Gastrocnemius medialis (tissue), 4 donors: ENCODE measurements around the gene WDFY4. TPM values are rescaled to one million over a fixed set of nuclear protein-coding genes. Genes with fewer than 3 reads are reported as not detected.

Source experiments
- ATAC-seq, 2 donors: fragments of 150-250 bp; one replicate each; pipeline ENCODE4 v1.9.1; 2016
- DNase-seq, 2 donors: peaks; one replicate each; pipeline ENCODE4 v3.0.0-alpha.2; 2019
- H3K27ac ChIP-seq, 4 donors: fragments of 200-600 bp; sonication (generic); 1 replicate in 1 of 4; 2 replicates in 3 of 4; pipeline ENCODE4 v1.5.1; 2016 to 2018; ENCODE audit warnings: mild to moderate bottlenecking in 2 of 4, moderate library complexity in 1 of 4
- H3K27me3 ChIP-seq, 3 donors: fragments of 200-600 bp; sonication (generic) in 2 of 3; 1 replicate in 1 of 3; 2 replicates in 2 of 3; pipeline versions ENCODE4 v1.5.1 to v1.6.0; 2016 to 2019; ENCODE audit warnings: mild to moderate bottlenecking in 1 of 3, moderate library complexity in 1 of 3
- H3K36me3 ChIP-seq, 2 donors: fragments of 200-600 bp; sonication (generic) in 1 of 2; one replicate each; pipeline ENCODE4 v1.5.1; 2017 to 2018
- H3K4me1 ChIP-seq, 2 donors: fragments of 200-600 bp; sonication (generic) in 1 of 2; one replicate each; pipeline ENCODE4 v1.5.1; 2016 to 2017; ENCODE audit warnings: mild to moderate bottlenecking in 2 of 2
- H3K4me3 ChIP-seq, 4 donors: fragments of 200-600 bp; sonication (generic) in 3 of 4; 1 replicate in 1 of 4; 2 replicates in 3 of 4; pipeline ENCODE4 v1.5.1; 2016 to 2019; ENCODE audit warnings: mild to moderate bottlenecking in 2 of 4
- H3K9me3 ChIP-seq, 3 donors: fragments of 200-600 bp; sonication (generic) in 2 of 3; 1 replicate in 1 of 3; 2 replicates in 2 of 3; pipeline ENCODE4 v1.5.1; 2016 to 2019
- POLR2A ChIP-seq, 2 donors: fragments of 450-650 bp; IDR thresholded peaks; one replicate each; pipeline ENCODE4 v1.6.1; 2017; ENCODE audit warnings: antibody characterized with exemption in 2 of 2, mild to moderate bottlenecking in 2 of 2, moderate library complexity in 2 of 2
- in situ Hi-C, 4 donors: fragments of 200-750 bp; cut with MboI; loops; one replicate each; pipeline versions ENCODE4 v1.15.0 to v1.8.0; 2017; ENCODE audit warnings: low sequenced_read_pairs in 4 of 4
- intact Hi-C: fragments of 100-400 bp; cut with DNase I; formaldehyde crosslinking; loops from one replicate; pipeline ENCODE4 v1.15.1; 2023; ENCODE audit warnings: low total_unique reads
- total RNA-seq, 4 donors: library from RNA; depleted of rRNA; stranded (reverse); fragments of >200 nt; gene quantifications; one replicate each; pipeline versions ENCODE4 v1.1.0 to v1.2.3, GENCODE V29; 2016
- TF ChIP-seq, protein P1 (sequence below), 5 experiments: fragments of 450-650 bp in 3 of 5; fragments of 200-600 bp in 2 of 5; sonication (generic) in 2 of 5; IDR thresholded peaks in 4 of 5; conservative IDR thresholded peaks in 1 of 5; 1 replicate in 4 of 5; 2 replicates in 1 of 5; pipeline ENCODE4 v1.5.1; 2016 to 2019; ENCODE audit warnings: antibody characterized with exemption in 5 of 5, mild to moderate bottlenecking in 3 of 5, moderate library complexity in 3 of 5

WDFY4 gene
- total RNA-seq, 4 donors from 2014 or later = 0.29 to 0.94 (median 0.59) TPM

DNA sequence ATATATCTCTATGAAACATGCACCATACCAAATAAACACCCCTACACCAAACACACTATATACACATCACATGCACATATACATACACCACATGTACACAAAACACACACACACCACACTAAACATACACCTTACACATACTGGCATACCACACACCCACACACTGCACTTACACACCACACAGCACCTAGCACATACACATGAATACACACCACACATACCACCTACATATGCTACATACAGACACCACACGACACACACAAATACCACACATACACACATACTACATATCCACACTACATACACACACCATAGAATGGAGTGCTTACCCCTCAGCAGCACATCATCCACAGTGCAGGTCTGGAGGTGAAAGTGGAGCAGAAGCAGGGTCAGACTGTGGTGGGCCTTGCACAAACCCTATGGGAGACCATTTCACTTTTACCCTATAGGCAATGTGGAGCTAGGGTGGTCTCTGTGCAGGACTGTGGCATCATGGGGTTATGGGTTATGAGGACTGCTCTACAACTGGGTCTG, 64.6 kb downstream of the WDFY4 start:
- ATAC-seq (no peak), DNase-seq (no peak)
- Histone ChIP-seq H3K4me1 (no peaks in the 10 kb centered on the region), H3K4me3 (no peak overlapping the region), H3K36me3 (no peaks in the 10 kb centered on the region), H3K27ac (no peak overlapping the region), H3K9me3 (no peaks in the 10 kb centered on the region), H3K27me3 (no peaks in the 10 kb centered on the region)
- TF ChIP-seq, protein P1, sequence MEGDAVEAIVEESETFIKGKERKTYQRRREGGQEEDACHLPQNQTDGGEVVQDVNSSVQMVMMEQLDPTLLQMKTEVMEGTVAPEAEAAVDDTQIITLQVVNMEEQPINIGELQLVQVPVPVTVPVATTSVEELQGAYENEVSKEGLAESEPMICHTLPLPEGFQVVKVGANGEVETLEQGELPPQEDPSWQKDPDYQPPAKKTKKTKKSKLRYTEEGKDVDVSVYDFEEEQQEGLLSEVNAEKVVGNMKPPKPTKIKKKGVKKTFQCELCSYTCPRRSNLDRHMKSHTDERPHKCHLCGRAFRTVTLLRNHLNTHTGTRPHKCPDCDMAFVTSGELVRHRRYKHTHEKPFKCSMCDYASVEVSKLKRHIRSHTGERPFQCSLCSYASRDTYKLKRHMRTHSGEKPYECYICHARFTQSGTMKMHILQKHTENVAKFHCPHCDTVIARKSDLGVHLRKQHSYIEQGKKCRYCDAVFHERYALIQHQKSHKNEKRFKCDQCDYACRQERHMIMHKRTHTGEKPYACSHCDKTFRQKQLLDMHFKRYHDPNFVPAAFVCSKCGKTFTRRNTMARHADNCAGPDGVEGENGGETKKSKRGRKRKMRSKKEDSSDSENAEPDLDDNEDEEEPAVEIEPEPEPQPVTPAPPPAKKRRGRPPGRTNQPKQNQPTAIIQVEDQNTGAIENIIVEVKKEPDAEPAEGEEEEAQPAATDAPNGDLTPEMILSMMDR (IDR thresholded peaks at IDR 0.05 in 4 of 5, conservative IDR thresholded peaks at IDR 0.05 in 1 of 5) = no peak
- no peak for TF ChIP-seq POLR2A (IDR thresholded peaks at IDR 0.05)
- intact Hi-C loops (no loop called here), in situ Hi-C loops (no loop called here)

DNA sequence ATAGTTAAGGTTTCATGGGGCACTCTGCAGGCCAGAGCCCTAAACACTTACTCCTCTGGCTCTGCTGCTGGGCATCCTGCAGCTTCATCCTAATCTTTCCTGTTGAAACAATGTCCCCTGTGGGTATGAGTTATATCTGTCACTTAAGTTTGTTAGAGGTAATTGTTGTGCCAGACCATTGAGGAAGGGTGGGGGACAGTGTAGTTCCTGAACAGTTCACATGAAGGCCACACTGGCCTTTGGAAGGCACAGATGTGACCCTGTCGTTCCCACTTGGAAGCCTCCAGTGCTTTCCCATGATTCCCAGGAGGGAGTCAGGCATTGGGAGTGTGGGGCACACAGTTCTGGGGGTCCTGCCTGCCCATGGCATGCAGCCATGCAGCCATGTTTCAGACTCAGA, 65.3 kb downstream of the WDFY4 start:
- H3K4me3 ChIP-seq = no peak overlapping the region
- intact Hi-C loops (no loop called here), in situ Hi-C loops (no loop called here)
- DNase-seq (no peak), ATAC-seq (no peak)
- no peaks in the 10 kb centered on the region for H3K9me3 ChIP-seq
- TF ChIP-seq, protein P1 (IDR thresholded peaks at IDR 0.05 in 4 of 5, conservative IDR thresholded peaks at IDR 0.05 in 1 of 5) = no peak
- no peak for TF ChIP-seq POLR2A (IDR thresholded peaks at IDR 0.05)
- H3K27ac ChIP-seq = no peak overlapping the region
- H3K36me3 ChIP-seq = no peaks in the 10 kb centered on the region
- no peaks in the 10 kb centered on the region for H3K27me3 ChIP-seq
- H3K4me1 ChIP-seq = no peaks in the 10 kb centered on the region

DNA sequence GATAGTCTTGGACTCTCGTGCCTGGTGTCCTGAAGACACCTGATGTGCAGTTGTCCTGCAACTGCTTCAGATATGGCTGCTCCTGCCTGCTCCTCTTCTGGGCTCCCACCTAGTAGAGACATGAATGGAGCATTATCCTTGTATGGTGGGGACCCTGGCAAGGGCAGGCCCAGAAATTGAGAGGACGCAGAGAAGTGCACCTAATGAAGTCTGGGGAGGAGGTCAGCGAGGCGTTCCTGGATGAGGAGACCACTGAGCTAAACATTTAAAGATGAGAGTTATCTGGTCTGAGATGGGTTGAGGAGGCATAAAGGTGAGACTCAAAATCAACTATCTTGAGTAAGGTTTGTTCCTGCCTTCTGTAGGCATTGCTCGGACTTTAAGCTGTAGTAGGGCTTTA, 66.3 kb downstream of the WDFY4 start:
- Histone ChIP-seq H3K27me3 (no peaks in the 10 kb centered on the region), H3K9me3 (no peaks in the 10 kb centered on the region), H3K27ac (no peak overlapping the region), H3K36me3 (no peaks in the 10 kb centered on the region), H3K4me1 (no peaks in the 10 kb centered on the region), H3K4me3 (no peak overlapping the region)
- TF ChIP-seq, protein P1 (IDR thresholded peaks at IDR 0.05 in 4 of 5, conservative IDR thresholded peaks at IDR 0.05 in 1 of 5) = no peak
- TF ChIP-seq POLR2A (IDR thresholded peaks at IDR 0.05) = no peak
- intact Hi-C loops (no loop called here), in situ Hi-C loops (no loop called here)
- ATAC-seq = no peak
- DNase-seq = no peak

DNA sequence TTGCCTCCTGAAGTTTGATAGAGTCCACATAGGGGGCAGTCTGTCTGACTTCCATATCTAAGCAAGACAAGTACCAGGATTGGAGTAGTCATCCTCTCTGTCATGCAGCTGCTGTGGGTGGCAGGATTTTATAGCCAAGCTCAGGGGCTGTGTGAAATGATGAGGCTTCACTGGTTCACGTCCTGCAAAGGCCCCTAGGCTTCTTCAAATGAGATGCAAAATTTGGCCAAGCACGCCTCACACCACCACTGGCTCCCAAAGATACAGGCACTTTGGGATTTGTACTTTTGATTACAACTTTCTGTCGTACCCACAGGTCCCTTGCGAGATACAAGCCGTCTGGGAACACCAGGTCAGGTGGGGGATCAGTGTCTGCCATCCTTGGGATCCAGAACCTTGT, 67.1 kb downstream of the WDFY4 start:
- no peaks in the 10 kb centered on the region for H3K27me3 ChIP-seq
- intact Hi-C loops = no loop called here
- H3K9me3 ChIP-seq = no peaks in the 10 kb centered on the region
- H3K4me1 ChIP-seq = no peaks in the 10 kb centered on the region
- no peak overlapping the region for H3K4me3 ChIP-seq
- H3K27ac ChIP-seq = no peak overlapping the region
- DNase-seq (no peak), ATAC-seq (no peak)
- in situ Hi-C loops = no loop called here
- no peaks in the 10 kb centered on the region for H3K36me3 ChIP-seq
- TF ChIP-seq, protein P1 (IDR thresholded peaks at IDR 0.05 in 4 of 5, conservative IDR thresholded peaks at IDR 0.05 in 1 of 5) = no peak

DNA sequence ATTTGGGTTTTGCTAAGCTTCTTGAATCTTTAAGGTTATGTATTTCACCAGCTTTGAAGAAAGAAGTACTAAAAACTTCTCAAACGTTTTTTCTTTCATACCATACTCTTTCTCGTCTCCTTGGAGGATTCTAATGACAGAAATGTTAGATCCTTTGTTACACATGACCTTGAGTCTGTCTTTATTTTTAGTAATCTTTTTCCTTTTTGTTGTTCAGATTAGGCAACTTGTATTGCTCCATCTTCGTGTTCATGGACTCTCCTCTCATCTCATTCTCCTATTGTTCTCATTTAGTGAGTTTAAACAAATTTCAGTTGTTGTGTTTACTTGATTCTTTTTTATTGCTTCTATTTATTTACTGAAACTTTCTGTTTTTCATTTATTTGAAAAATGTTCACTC, 73.7 kb downstream of the WDFY4 start:
- H3K27ac ChIP-seq = no peak overlapping the region
- H3K4me1 ChIP-seq = no peaks in the 10 kb centered on the region
- in situ Hi-C loops (no loop called here), intact Hi-C loops (no loop called here)
- DNase-seq = no peak
- TF ChIP-seq POLR2A (IDR thresholded peaks at IDR 0.05) = no peak
- TF ChIP-seq, protein P1 (IDR thresholded peaks at IDR 0.05 in 4 of 5, conservative IDR thresholded peaks at IDR 0.05 in 1 of 5) = no peak
- H3K4me3 ChIP-seq = no peak overlapping the region
- H3K27me3 ChIP-seq = no peaks in the 10 kb centered on the region
- H3K9me3 ChIP-seq = no peaks in the 10 kb centered on the region
- ATAC-seq = no peak
- H3K36me3 ChIP-seq = no peaks in the 10 kb centered on the region
